Measurements from ENCODE around the gene G6PC3.

The G6PC3 gene

GRCh38 chr17:44061446-44061845, 9.1 kb upstream of the G6PC3 start:
- no peak for DNase-seq

DNA sequence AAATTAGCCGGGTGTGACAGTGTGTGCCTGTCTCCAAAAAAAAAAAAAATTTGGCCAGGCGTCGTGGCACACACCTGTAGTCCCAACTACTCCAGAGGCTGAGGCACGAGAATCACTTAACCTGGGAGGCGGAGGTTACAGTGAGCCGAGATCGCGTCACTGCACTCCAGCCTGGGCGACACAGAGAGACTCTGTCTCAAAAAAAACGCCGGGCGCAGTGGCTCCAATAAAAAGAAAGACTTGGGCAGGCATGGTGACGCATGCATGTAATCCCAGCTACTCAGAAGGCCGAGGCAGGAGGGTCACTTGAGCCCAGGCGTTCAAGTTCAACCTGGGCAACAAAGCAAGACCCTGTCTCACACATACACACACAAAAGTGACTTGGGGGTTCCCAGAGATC, 7.7 kb upstream of the G6PC3 start:
- DNase-seq = no peak

GRCh38 chr17:44063704-44064639, 6.6 kb upstream of the G6PC3 start:
- no peak for DNase-seq

- DNase-seq = no peak
Observed at GRCh38 chr17:44065668-44066203, 4.8 kb upstream of the G6PC3 start.

GRCh38 chr17:44066204-44066930, 4.2 kb upstream of the G6PC3 start, which contains the start of gene LSM12:
Gene LSM12 (minus strand): TSS chr17:44066671. CDS start chr17:44066587, 84 bp downstream.
- peak; percentile 82 for DNase-seq

GRCh38 chr17:44067545-44067940, 3.0 kb upstream of the G6PC3 start:
- DNase-seq = no peak

DNA sequence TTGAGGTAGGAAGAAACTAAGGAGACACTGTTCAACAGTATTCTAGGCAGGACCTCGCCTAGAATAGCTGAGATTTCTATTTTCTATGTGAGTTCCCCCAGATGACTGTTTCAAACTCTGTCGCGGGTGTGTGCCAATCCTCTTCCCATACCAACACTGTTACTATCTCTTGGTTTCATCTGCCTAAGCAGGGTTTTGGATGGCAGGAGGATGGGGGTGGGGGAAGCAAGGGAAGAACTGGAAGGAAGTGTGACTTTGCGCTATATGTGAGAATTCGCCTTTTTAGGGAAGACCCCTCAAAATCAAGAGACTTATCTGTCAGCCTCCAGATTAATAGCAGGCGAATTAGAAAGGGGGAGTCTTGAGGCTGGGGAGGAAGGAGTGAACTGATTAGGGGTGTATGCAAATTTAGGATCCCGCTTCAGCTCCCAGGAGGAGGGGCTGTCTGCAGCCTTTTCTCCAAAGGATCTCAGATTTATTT, 521 bp upstream of the G6PC3 start:
- no peak for DNase-seq

- DNase-seq = no peak
Observed at GRCh38 chr17:44071198-44071520, 624 bp downstream of the G6PC3 start.

DNA sequence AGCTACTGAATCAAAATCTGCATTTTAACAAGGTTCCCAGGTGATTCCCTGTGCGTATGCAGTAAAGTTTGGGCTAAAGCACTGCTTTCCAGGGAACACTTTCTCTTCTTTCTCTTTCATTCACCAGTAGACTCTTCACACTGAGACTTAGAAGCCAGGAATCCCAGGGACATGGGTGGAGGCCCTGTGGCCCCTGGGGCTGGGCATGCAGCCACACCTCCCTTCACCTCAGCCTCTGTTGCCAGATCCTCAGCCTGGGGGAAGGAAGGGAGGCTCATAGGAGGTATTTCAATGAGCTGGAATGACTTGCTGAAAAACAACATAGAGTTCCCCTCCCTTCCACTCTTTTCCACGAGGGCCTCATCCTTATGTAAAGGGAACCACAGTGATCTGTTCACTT, 1.2 kb downstream of the G6PC3 start:
- DNase-seq = no peak

DNA sequence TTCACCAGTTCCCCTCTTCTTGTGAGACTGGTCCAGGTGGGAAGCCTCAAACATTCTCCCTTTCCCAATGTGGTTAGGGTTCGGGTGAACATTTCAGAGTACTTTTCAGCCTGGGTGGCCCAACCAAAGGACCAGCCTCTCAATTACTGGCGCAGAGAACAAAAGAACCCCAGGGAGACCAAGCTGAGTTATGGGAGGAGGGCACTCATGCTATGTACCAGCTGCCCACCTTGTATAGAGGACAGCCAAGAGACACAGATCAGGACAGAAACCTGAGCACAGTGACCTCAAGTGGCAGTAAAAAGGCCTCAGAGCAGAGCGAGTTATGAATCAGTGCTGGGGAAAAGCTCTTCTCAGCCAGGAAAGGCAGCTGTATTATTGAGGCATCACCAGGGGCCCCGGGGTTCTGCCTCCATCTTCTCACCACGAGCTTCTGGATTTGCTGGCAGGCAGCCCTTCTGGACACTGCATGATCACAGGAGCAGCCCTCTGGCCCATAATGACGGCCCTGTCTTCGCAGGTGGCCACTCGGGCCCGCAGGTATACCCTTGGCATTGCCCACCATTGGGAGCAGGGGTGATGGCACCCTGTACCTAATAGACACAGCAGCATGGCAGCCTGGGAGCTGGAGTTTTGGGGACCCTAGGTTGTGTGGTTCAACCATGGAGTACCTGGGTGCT, 3.8 kb downstream of the G6PC3 start:
- DNase-seq = no peak

- no peak for DNase-seq
Observed at GRCh38 chr17:44074911-44075285, 4.4 kb downstream of the G6PC3 start.

GRCh38 chr17:44075598-44076293, 5.2 kb downstream of the G6PC3 start:
- no peak for DNase-seq

- DNase-seq = no peak
Observed at GRCh38 chr17:44076716-44077594, 6.4 kb downstream of the G6PC3 start.

DNA sequence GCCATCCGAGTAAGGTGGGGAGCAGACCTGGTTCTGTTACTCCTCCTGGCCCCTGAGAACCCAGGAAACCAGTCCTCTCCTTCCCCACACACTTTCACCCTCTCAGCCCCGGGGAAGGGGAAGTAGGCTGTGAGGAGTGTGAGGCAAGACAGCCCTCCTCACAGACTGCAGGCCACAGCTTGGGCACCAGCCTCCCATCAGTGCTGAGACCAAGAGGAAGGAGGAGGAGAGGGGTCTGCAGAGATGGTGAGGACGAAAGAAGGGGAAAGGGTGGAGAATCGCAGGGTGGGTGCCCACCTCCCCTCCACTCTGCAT, 7.0 kb downstream of the G6PC3 start:
- DNase-seq = no peak

- DNase-seq = no peak
Observed at GRCh38 chr17:44078412-44078811, 7.9 kb downstream of the G6PC3 start.

DNA sequence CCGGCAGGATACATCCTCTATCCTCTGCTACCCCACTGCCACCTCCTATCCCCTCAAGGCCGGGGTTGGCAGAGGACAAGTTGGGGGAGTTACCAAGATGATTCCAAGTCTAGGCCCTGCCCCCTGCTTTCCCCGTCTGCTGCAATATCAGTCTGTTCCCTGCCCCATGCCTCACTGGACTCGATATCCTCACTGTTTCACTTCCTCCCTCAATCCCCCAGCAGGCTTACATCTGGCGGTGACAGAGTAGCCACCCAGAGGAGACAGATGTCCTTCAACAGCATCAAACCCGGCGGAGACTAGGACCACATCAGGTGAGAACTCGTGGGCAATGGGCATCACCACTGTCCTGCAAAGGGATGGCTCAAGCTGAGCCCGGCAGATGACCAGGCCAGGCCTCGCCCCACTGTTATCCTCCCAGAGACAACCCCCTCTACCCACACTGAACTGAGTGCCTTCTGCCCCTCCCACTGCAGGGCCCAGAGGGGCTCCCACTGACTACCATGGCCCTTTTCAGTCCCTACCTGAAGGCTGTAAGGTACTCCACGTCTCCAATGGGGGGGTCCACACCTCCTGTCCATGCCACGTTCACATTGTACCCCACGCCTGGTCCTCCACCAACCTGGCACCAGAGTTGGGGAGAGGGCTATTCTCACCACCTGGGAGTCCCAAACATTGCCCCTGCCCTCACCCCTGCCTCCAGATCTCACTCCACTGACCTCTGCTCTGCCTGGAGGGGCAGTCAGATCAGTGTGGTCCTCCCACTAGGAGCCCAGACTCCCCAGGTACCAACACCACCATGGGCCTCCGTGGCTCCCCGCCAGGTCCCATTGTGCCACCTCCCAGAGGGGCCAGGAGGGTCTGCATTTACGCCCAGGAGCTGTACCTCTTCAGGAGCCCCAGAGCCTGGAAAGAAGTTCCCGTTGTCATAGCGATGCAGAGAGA, 9.6 kb downstream of the G6PC3 start:
- DNase-seq = no peak

GRCh38 chr17:44081681-44082080, 11.1 kb downstream of the G6PC3 start:
- DNase-seq = no peak

DNA sequence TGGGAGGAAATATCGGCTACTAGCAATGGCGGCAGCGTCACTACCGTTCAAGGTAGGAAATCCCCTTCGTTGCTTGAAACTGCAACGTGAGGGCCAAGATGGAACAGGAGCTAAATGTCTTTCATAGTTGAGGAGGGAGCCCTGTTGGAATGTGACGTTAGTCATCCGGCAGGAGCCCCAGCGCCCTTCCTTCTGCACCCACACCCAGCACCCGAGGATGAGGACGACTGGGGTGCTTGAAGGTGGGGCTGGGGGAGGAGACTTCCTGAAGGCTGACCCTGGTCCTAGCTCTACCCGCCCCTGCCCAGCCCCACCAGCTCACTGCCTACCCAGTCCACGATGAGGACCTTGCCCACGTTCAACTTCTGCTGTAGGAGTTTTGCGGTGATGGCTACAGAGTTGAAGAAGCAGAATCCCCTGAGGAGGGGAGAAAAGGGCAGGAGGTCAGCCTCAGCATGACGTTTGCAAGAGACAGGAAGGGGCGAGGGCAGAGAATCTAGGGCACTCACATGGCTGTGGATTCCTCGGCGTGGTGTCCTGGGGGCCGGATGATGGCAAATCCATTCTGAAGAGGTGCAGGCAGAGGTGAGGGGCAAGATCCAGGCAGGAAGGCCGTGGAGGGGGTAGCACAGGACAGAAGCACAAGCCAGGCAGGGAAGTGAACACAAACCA, 11.9 kb downstream of the G6PC3 start:
- no peak for DNase-seq

GRCh38 chr17:44083250-44083849, 12.8 kb downstream of the G6PC3 start:
- DNase-seq = no peak

DNA sequence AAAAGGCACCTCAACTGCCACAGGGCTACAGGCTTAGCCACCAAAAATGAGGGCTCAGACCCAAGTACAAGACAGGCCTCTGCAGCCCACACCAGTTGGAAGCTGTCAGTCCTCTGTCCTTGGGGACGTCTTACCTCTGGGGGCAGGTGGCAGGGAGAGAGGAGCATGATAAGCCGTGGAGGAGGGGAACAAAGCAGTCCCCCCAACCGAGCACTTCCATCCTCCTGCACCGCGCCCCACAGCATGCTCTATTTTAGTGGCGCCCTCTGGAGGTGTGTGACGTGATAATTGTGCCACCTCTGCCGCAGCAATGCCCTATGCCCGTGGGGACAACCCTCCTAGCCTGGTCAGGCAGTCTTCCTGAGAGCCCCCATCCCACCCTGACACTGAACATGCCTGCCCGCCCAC, 13.6 kb downstream of the G6PC3 start:
- DNase-seq = no peak
